ENCODE data around the gene USP48. TPM values are rescaled to one million over a fixed set of nuclear protein-coding genes. Genes with fewer than 3 reads are reported as not detected.
"Not testable (repeated sequence)": the region's sequence is repeated elsewhere in the genome, so short reads cannot be mapped to it uniquely, and the experiment has no call there.

The USP48 gene
- total RNA-seq, 1 donor from 2014 or later: 67.5 TPM

DNA sequence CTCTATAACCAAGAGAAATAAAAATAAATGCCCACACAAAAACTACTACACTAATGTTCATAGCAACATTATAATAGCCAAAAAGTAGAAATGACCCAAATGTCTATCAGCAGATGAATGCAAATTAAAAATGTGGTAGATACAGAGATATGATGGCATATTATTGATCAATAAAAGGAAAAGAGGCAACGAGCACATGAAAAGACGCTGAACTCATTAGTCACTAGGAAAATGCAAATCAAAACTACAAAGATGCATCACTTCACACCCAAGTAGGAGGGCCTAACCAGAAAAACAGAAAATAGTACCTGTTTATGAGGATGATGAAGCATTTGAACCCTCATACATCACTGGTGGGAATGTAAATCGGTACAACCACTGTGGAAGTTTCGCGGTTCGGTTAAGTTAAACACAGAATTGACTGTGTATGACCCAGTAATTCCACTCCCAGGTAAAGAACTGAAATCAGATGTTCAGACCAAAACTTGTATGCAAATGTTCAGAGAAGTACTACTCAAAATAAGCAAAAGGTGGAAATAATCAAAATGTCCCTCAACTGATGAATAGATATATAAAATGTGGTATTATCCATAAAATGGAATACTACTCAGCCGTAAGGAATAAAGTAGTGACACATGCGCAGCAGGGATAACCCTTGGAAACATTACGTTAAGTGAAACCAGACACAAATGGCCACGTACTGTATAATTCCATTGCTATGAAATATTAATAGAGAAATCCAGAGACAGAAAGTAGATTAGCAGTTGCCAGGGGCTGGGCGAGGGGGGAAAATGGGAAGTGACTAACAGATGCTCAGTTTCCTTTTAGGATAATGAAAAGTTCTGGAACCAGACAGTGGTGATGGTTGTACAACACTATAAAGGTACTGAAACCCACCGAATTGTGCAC is 3.1 kb downstream of the USP48 start:
- TF ChIP-seq POLR2AphosphoS5 (IDR thresholded peaks at IDR 0.05; ENCODE audit: insufficient read depth in 1 of 2, low read depth in 1 of 2): no peak
- TF ChIP-seq, protein P1, sequence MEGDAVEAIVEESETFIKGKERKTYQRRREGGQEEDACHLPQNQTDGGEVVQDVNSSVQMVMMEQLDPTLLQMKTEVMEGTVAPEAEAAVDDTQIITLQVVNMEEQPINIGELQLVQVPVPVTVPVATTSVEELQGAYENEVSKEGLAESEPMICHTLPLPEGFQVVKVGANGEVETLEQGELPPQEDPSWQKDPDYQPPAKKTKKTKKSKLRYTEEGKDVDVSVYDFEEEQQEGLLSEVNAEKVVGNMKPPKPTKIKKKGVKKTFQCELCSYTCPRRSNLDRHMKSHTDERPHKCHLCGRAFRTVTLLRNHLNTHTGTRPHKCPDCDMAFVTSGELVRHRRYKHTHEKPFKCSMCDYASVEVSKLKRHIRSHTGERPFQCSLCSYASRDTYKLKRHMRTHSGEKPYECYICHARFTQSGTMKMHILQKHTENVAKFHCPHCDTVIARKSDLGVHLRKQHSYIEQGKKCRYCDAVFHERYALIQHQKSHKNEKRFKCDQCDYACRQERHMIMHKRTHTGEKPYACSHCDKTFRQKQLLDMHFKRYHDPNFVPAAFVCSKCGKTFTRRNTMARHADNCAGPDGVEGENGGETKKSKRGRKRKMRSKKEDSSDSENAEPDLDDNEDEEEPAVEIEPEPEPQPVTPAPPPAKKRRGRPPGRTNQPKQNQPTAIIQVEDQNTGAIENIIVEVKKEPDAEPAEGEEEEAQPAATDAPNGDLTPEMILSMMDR (IDR thresholded peaks at IDR 0.05): no peak
- TF ChIP-seq POLR2A (IDR thresholded peaks at IDR 0.05): no peak
- H3K9me3 ChIP-seq: no peaks in the 10 kb centered on the region
- peaks cover 33% of the 10 kb centered on the region for H3K4me1 ChIP-seq
- no peaks in the 10 kb centered on the region for H3K36me3 ChIP-seq
- no peak overlapping the region for H3K27ac ChIP-seq
- intact Hi-C loops (cut with DNase I): no loop called here
- no peaks in the 10 kb centered on the region for H3K27me3 ChIP-seq
- no peak for DNase-seq (ENCODE audit: extremely low spot score in 2 of 2)
- no peak overlapping the region for H3K4me3 ChIP-seq

- intact Hi-C loops (cut with DNase I): no loop called here
- peaks cover 32% of the 10 kb centered on the region for H3K4me1 ChIP-seq
- H3K4me3 ChIP-seq: no peak overlapping the region
- TF ChIP-seq, protein P1 (IDR thresholded peaks at IDR 0.05): no peak
- no peak for TF ChIP-seq POLR2A (IDR thresholded peaks at IDR 0.05)
- TF ChIP-seq POLR2AphosphoS5 (IDR thresholded peaks at IDR 0.05; ENCODE audit: insufficient read depth in 1 of 2, low read depth in 1 of 2): no peak
- no peak overlapping the region for H3K27ac ChIP-seq
- no peaks in the 10 kb centered on the region for H3K27me3 ChIP-seq
- H3K36me3 ChIP-seq: no peaks in the 10 kb centered on the region
- no peaks in the 10 kb centered on the region for H3K9me3 ChIP-seq
- no peak for DNase-seq (ENCODE audit: extremely low spot score in 2 of 2)
Measured at GRCh38 chr1:21778405-21778727, 4.6 kb downstream of the USP48 start.

- H3K9me3 ChIP-seq; H3K27ac ChIP-seq; H3K27me3 ChIP-seq; H3K36me3 ChIP-seq; DNase-seq (ENCODE audit: extremely low spot score in 2 of 2); H3K4me3 ChIP-seq; intact Hi-C loops (cut with DNase I): not testable (repeated sequence)
- peaks cover 35% of the 10 kb centered on the region for H3K4me1 ChIP-seq
Measured at GRCh38 chr1:21776925-21777324, 6.0 kb downstream of the USP48 start.

DNA sequence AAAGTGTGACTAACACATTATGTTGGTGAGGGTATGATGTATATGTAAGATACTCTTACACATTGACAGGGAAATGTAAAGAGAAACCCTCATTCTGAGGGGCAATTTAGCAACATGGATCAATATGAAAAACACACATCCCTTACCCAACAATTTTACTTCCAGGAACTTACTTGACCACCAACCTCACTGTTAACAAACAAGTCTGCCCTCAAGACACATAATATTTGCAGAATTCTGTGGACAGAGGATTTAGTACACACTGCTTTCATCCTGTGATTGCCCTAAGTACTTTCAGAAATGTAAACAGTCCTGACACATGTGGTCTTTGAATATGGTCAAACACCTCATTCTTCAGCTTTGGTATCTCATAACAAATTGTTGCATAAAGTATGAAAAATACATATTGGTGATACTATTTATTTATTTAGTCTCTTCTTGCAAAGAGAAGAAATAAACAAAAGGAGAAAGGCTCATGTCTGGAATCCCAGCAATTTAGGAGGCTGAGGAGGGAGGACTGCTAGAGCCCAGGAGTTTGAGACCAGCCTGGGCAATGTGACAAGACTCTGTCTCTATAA is 6.9 kb downstream of the USP48 start:
- no peak for TF ChIP-seq POLR2A (IDR thresholded peaks at IDR 0.05)
- TF ChIP-seq, protein P1 (IDR thresholded peaks at IDR 0.05): no peak
- no peak for TF ChIP-seq POLR2AphosphoS5 (IDR thresholded peaks at IDR 0.05; ENCODE audit: insufficient read depth in 1 of 2, low read depth in 1 of 2)
- H3K9me3 ChIP-seq: no peaks in the 10 kb centered on the region
- intact Hi-C loops (cut with DNase I): no loop called here

GRCh38 chr1:21775550-21775914 is 7.4 kb downstream of the USP48 start:
- TF ChIP-seq POLR2AphosphoS5 (IDR thresholded peaks at IDR 0.05; ENCODE audit: insufficient read depth in 1 of 2, low read depth in 1 of 2): no peak
- no peak for TF ChIP-seq POLR2A (IDR thresholded peaks at IDR 0.05)
- TF ChIP-seq, protein P1 (IDR thresholded peaks at IDR 0.05): no peak
- no peak for DNase-seq (ENCODE audit: extremely low spot score in 2 of 2)
- H3K9me3 ChIP-seq: no peaks in the 10 kb centered on the region
- H3K4me1 ChIP-seq: peaks cover 23% of the 10 kb centered on the region
- H3K27ac ChIP-seq: no peak overlapping the region
- intact Hi-C loops (cut with DNase I): no loop called here
- no peaks in the 10 kb centered on the region for H3K27me3 ChIP-seq
- no peak overlapping the region for H3K4me3 ChIP-seq
- no peaks in the 10 kb centered on the region for H3K36me3 ChIP-seq

More for the DNA sequence above, 6.9 kb downstream of the USP48 start:
- Histone ChIP-seq H3K4me3 (no peak overlapping the region), H3K27me3 (no peaks in the 10 kb centered on the region), H3K36me3 (no peaks in the 10 kb centered on the region), H3K4me1 (peaks cover 28% of the 10 kb centered on the region), H3K27ac (no peak overlapping the region)
- DNase-seq (ENCODE audit: extremely low spot score in 2 of 2): no peak

All from vagina (tissue), 2 donors.